H9 (cell line): ENCODE measurements around the gene GPS1. TPM values are rescaled to one million over a fixed set of nuclear protein-coding genes. Genes with fewer than 3 reads are reported as not detected.
A peak's percentile ranks its signal among the peaks of the same experiment; 100 is the strongest.

Experiments used
- DNase-seq: peaks from one replicate; pipeline ENCODE4 v3.0.0-alpha.2; 2017
- H2AFZ ChIP-seq: one replicate; pipeline ENCODE4 v1.6.1; 2013; ENCODE audit warnings: mild to moderate bottlenecking, low read length, control low read depth, moderate library complexity
- H2AK5ac ChIP-seq: 2 replicates; pipeline ENCODE4 v1.6.1; 2013; ENCODE audit warnings: low read length, control low read depth, mixed read lengths; ENCODE audit not compliant: insufficient read length
- H2BK120ac ChIP-seq: one replicate; pipeline ENCODE4 v1.6.1; 2013; ENCODE audit warnings: low read depth, mild to moderate bottlenecking, low read length, control low read depth, inconsistent platforms; ENCODE audit not compliant: poor library complexity, severe bottlenecking
- H2BK12ac ChIP-seq: 2 replicates; pipeline ENCODE4 v1.6.1; 2013; ENCODE audit warnings: low read length, control low read depth, mixed read lengths, low read depth; ENCODE audit not compliant: insufficient read length
- H2BK15ac ChIP-seq: 2 replicates; pipeline ENCODE4 v1.6.1; 2013; ENCODE audit warnings: low read depth, low read length, control low read depth
- H2BK20ac ChIP-seq: one replicate; pipeline ENCODE4 v1.6.1; 2013; ENCODE audit warnings: low read depth, mild to moderate bottlenecking, low read length, control low read depth, inconsistent platforms; ENCODE audit not compliant: poor library complexity, severe bottlenecking
- H2BK5ac ChIP-seq: 2 replicates; pipeline ENCODE4 v1.6.1; 2013; ENCODE audit warnings: low read length, control low read depth, mixed read lengths; ENCODE audit not compliant: insufficient read length
- H3K14ac ChIP-seq: 2 replicates; pipeline ENCODE4 v1.6.1; 2013; ENCODE audit warnings: low read length, control low read depth; ENCODE audit not compliant: insufficient read depth
- H3K18ac ChIP-seq: 2 replicates; pipeline ENCODE4 v1.6.1; 2013; ENCODE audit warnings: low read depth, mild to moderate bottlenecking, mixed read lengths, low read length, control low read depth; ENCODE audit not compliant: insufficient read length
- H3K23ac ChIP-seq: 2 replicates; pipeline ENCODE4 v1.6.1; 2013; ENCODE audit warnings: low read length, control low read depth, mixed read lengths, low read depth; ENCODE audit not compliant: insufficient read length
- H3K23me2 ChIP-seq: 2 replicates; pipeline ENCODE4 v1.6.1; 2013; ENCODE audit warnings: low read depth, mild to moderate bottlenecking, mixed read lengths, low read length, control low read depth; ENCODE audit not compliant: insufficient read length, poor library complexity, severe bottlenecking
- H3K27ac ChIP-seq: 2 replicates; pipeline ENCODE4 v1.5.1; 2013; ENCODE audit warnings: low read length, control low read depth, mixed read lengths, low read depth; ENCODE audit not compliant: insufficient read length
- H3K27me3 ChIP-seq: 2 replicates; pipeline ENCODE4 v1.6.1; 2013; ENCODE audit warnings: low read length, control low read depth, inconsistent platforms; ENCODE audit not compliant: insufficient read depth
- H3K4ac ChIP-seq: 2 replicates; pipeline ENCODE4 v1.6.1; 2013; ENCODE audit warnings: low read depth, mild to moderate bottlenecking, control low read depth, inconsistent platforms, low read length, moderate library complexity
- H3K4me1 ChIP-seq: 2 replicates; pipeline ENCODE4 v1.6.1; 2013; ENCODE audit warnings: low read length, control low read depth, inconsistent platforms; ENCODE audit not compliant: insufficient read depth
- H3K4me2 ChIP-seq: 2 replicates; pipeline ENCODE4 v1.6.1; 2013; ENCODE audit warnings: low read length, control low read depth, mixed read lengths; ENCODE audit not compliant: insufficient read length, insufficient read depth
- H3K56ac ChIP-seq: 2 replicates; pipeline ENCODE4 v1.6.1; 2013; ENCODE audit warnings: low read depth, mild to moderate bottlenecking, mixed read lengths, low read length, control low read depth; ENCODE audit not compliant: insufficient read length
- H3K79me1 ChIP-seq: 2 replicates; pipeline ENCODE4 v1.6.1; 2013; ENCODE audit warnings: low read depth, mild to moderate bottlenecking, moderate library complexity, low read length, control low read depth, inconsistent platforms; ENCODE audit not compliant: insufficient read depth, poor library complexity, severe bottlenecking
- H3K79me2 ChIP-seq: 2 replicates; pipeline ENCODE4 v1.6.1; 2013; ENCODE audit warnings: low read length, control low read depth, inconsistent platforms; ENCODE audit not compliant: insufficient read depth
- H3K9ac ChIP-seq: 2 replicates; pipeline ENCODE4 v1.6.1; 2013; ENCODE audit warnings: low read length, control low read depth, mixed read lengths; ENCODE audit not compliant: insufficient read length; ENCODE audit errors: extremely low read depth
- H3K9me3 ChIP-seq: one replicate; pipeline ENCODE4 v1.6.1; 2013; ENCODE audit warnings: low read depth, low read length, inconsistent platforms; ENCODE audit not compliant: control insufficient read depth
- H3T11ph ChIP-seq: one replicate; pipeline ENCODE4 v1.6.1; 2013; ENCODE audit warnings: mild to moderate bottlenecking, low read length, control low read depth, inconsistent platforms
- H4K20me1 ChIP-seq: one replicate; pipeline ENCODE4 v1.6.1; 2013; ENCODE audit not compliant: control insufficient read depth, insufficient read length, insufficient read depth
- H4K5ac ChIP-seq: 2 replicates; pipeline ENCODE4 v1.6.1; 2013; ENCODE audit warnings: low read depth, mild to moderate bottlenecking, mixed read lengths, low read length, control low read depth; ENCODE audit not compliant: insufficient read length
- H4K8ac ChIP-seq: replicated peaks from 2 replicates; pipeline ENCODE4 v1.6.1; 2013; ENCODE audit warnings: low read length, control low read depth, mixed read lengths, low read depth; ENCODE audit not compliant: insufficient read length
- H4K91ac ChIP-seq: 2 replicates; pipeline ENCODE4 v1.6.1; 2013; ENCODE audit warnings: low read depth, mild to moderate bottlenecking, moderate library complexity, mixed read lengths, low read length, control low read depth; ENCODE audit not compliant: insufficient read length
- H3K27ac Mint-ChIP-seq, 3 experiments: 2 replicates in 2 of 3; 3 replicates in 1 of 3; pipeline ENCODE4 v1.8.0; 2020 to 2021; ENCODE audit warnings: mixed read lengths in 3 of 3, mild to moderate bottlenecking in 1 of 3, moderate library complexity in 1 of 3
- H3K27me3 Mint-ChIP-seq: 2 replicates; pipeline ENCODE4 v1.8.0; 2021; ENCODE audit warnings: low read depth, mild to moderate bottlenecking, moderate library complexity, mixed read lengths
- H3K36me3 Mint-ChIP-seq, 3 experiments: 2 replicates in 2 of 3; 3 replicates in 1 of 3; pipeline ENCODE4 v1.8.0; 2020 to 2021; ENCODE audit warnings: low read depth in 3 of 3, mixed read lengths in 3 of 3; ENCODE audit not compliant: insufficient read depth in 1 of 3
- H3K4me1 Mint-ChIP-seq, 2 experiments: 2 replicates each; pipeline ENCODE4 v1.8.0; 2020; ENCODE audit warnings: mixed read lengths in 2 of 2
- H3K4me3 Mint-ChIP-seq, 2 experiments: 2 replicates in 1 of 2; 3 replicates in 1 of 2; pipeline ENCODE4 v1.8.0; 2020 to 2021; ENCODE audit warnings: mild to moderate bottlenecking in 2 of 2, mixed read lengths in 2 of 2, moderate library complexity in 1 of 2
- H3K9me3 Mint-ChIP-seq, 2 experiments: 2 replicates in 1 of 2; 3 replicates in 1 of 2; pipeline ENCODE4 v1.8.0; 2020; ENCODE audit warnings: mild to moderate bottlenecking in 2 of 2, mixed read lengths in 2 of 2, moderate library complexity in 1 of 2
- CTCF ChIP-seq: fragments of 200-600 bp; sonication (generic); conservative IDR thresholded peaks from 3 replicates; pipeline ENCODE4 v1.8.0; 2021; ENCODE audit warnings: antibody characterized with exemption, mild to moderate bottlenecking
- WGBS: extraction: QIAGEN DNeasy Blood & Tissue Kit; methylation state at CpG from one replicate; pipeline ENCODE4 v1.1.7; 2013; ENCODE audit warnings: missing lambda C conversion rate, low lambda C conversion rate, mixed read lengths; ENCODE audit not compliant: insufficient read length; ENCODE audit errors: extremely low coverage; 5-methylcytosine and 5-hydroxymethylcytosine counted together
- total RNA-seq: library from RNA; stranded (reverse); gene quantifications from 2 replicates; pipeline ENCODE4 v1.2.1, GENCODE V29; 2021

The GPS1 gene
- total RNA-seq, 1 experiment from 2014 or later, result 164 TPM

- DNase-seq, result no peak
- Histone ChIP-seq H4K20me1 (no peaks in the 10 kb centered on the region), H2AK5ac (no peak overlapping the region), H3K4ac (no peak overlapping the region), H2BK12ac (no peak overlapping the region), H4K8ac (no peak overlapping the region), H4K5ac (no peak overlapping the region), H3K79me2 (no peaks in the 10 kb centered on the region), H3K14ac (no peak overlapping the region), H3K23me2 (no peaks in the 10 kb centered on the region), H3K9me3 (no peaks in the 10 kb centered on the region), H3K4me2 (no peak overlapping the region), H3T11ph (no peak overlapping the region), H3K23ac (no peak overlapping the region), H3K27ac (no peak overlapping the region), H3K27me3 (no peaks in the 10 kb centered on the region), H3K9ac (no peak overlapping the region), H2AFZ (no peak overlapping the region), H4K91ac (no peak overlapping the region), H2BK5ac (no peak overlapping the region), H2BK120ac (no peak overlapping the region), H3K56ac (no peak overlapping the region), H3K4me1 (no peaks in the 10 kb centered on the region), H3K79me1 (no peaks in the 10 kb centered on the region), H2BK20ac (no peak overlapping the region), H2BK15ac (no peak overlapping the region), H3K18ac (no peak overlapping the region)
- Mint-ChIP-seq H3K9me3 (no peaks in the 10 kb centered on the region), H3K27me3 (peaks cover 6% of the 10 kb centered on the region), H3K36me3 (peaks cover 24 to 58% (median 50%) of the 10 kb centered on the region in 3 experiments; a peak in 6 of 7 replicates), H3K4me3 (no peak overlapping the region), H3K4me1 (no peaks in the 10 kb centered on the region; a peak in 2 of 4 replicates), H3K27ac (peak overlapping the region in 1 of 3 experiments; percentile 40; a peak in 1 of 7 replicates)
- no CpG with 5 or more reads among the region's 36 CpGs for WGBS
- no peak for TF ChIP-seq CTCF
These were observed 28.5 kb downstream of the GPS1 start for GRCh38 chr17:82080048-82080788.
